VCaP (cell line): ENCODE results near the gene MID1.

Experiments
- H3K27ac ChIP-seq: fragments of 450-650 bp; 2 replicates; pipeline ENCODE4 v1.5.1; 2017
- TF ChIP-seq, protein P1 (sequence below): fragments of 450-650 bp; conservative IDR thresholded peaks from 2 replicates; pipeline ENCODE4 v1.5.1; 2017; ENCODE audit warnings: mild to moderate bottlenecking, moderate library complexity

The MID1 gene

GRCh38 chrX:10653302-10653701 is 32.9 kb upstream of the MID1 start:
- TF ChIP-seq, protein P1, sequence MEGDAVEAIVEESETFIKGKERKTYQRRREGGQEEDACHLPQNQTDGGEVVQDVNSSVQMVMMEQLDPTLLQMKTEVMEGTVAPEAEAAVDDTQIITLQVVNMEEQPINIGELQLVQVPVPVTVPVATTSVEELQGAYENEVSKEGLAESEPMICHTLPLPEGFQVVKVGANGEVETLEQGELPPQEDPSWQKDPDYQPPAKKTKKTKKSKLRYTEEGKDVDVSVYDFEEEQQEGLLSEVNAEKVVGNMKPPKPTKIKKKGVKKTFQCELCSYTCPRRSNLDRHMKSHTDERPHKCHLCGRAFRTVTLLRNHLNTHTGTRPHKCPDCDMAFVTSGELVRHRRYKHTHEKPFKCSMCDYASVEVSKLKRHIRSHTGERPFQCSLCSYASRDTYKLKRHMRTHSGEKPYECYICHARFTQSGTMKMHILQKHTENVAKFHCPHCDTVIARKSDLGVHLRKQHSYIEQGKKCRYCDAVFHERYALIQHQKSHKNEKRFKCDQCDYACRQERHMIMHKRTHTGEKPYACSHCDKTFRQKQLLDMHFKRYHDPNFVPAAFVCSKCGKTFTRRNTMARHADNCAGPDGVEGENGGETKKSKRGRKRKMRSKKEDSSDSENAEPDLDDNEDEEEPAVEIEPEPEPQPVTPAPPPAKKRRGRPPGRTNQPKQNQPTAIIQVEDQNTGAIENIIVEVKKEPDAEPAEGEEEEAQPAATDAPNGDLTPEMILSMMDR: no peak
- H3K27ac ChIP-seq: no peak overlapping the region

GRCh38 chrX:10649265-10649664 is 28.9 kb upstream of the MID1 start:
- H3K27ac ChIP-seq: no peak overlapping the region
- TF ChIP-seq, protein P1: no peak

- H3K27ac ChIP-seq: no peak overlapping the region
- TF ChIP-seq, protein P1: no peak
Measured at GRCh38 chrX:10648614-10649013, 28.2 kb upstream of the MID1 start.

DNA sequence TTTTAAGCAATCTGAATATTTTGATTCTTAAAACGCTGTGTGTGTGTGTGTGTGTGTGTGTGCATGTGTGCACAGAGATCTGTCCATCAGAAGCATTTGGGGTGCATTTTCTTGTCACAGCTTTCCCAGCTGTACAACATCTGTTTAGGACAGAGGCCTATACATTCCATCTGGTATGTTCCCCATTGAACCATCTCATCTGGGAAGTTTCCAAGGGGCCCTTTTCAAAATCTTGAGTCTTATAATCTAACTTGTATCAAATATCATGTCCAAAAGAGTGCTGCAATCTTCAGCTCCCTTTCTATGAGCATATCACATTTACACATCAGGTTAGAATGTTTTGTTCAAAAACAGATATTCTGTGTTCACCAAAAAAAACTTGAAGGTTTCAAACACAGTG is 16.5 kb upstream of the MID1 start:
- no peak overlapping the region for H3K27ac ChIP-seq
- TF ChIP-seq, protein P1: no peak

DNA sequence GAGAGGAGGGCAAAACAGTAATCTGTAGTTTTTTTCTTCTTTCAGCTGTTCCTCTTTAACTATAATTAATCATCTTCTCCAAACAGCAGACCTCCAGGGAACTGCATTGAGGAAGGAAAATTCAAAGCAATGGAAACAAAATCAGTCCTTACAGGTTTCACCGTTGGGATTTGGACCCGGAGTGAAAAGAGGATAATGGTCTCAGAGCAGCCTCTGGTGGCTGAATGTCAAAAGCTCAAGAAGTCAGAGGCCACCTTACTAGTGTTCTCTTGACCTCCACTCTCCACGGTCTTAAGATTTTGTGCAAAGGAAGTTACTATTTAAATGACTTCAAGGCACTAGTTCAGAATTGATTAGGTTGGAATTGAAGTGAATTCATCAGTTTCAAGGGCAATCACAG is 16.0 kb upstream of the MID1 start:
- H3K27ac ChIP-seq: no peak overlapping the region

DNA sequence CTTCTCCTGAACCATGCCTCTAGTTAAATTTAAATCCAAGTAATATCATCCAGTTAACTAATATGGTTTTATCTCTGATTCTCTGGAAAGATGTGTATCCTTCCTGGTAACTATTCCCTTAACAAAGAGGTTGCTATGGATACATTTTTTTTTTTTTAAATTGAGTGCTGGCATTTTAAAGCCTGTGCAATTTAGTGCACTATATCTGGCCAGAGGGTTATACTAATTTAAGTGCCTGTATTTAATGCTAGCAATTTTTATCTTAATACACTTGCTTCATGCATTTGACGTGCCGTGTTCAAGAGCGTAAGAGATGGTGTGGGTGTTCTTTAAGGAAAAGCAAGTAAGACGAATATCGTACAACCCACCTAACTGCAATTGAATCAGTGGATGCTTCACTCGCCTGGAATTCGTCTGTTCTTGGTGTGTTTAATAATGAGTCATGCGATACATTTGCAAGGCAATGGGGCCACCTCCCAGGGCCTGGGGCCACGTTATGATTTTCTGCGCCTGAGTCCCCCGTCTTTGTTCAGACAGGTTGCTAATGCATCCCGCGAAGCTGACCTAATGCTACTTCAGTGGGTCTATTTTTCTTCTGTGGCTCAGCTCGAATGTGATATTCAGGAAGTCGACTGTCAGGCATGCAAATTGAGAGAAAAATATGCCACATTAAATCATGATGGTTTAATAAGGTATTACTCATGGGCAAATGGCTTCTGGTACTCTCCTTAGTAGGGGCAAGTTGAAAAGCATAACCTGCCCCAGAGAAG is 14.2 kb upstream of the MID1 start:
- H3K27ac ChIP-seq: no peak overlapping the region
- TF ChIP-seq, protein P1: no peak

More for the DNA sequence above, 16.0 kb upstream of the MID1 start:
- TF ChIP-seq, protein P1: peak; percentile 60

DNA sequence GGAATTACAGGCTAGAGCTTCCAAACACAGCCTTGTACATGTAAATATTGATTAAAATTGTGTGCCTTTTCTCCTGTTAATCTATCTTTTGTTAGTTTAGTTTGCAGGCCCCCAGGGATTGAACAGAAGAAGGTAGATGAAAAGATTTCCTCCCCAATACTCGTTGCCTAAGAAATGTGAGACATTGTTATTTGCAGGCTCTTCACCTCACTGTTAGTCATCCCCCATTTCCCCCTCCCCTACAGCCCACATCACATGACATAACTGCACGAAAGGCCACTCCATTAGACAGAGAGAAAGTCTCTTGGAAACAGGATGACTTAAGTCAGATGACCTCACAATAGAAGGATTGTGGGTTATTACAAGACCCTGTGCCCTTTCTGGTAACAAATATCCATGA is 13.3 kb upstream of the MID1 start:
- TF ChIP-seq, protein P1: no peak
- H3K27ac ChIP-seq: no peak overlapping the region
